A673 (cell line): ENCODE results near the gene PRM3. TPM values are rescaled to one million over a fixed set of nuclear protein-coding genes. Genes with fewer than 3 reads are reported as not detected.

Experiments used
- BruUV-seq: library from RNA; stranded (reverse); fragments of 400-500 nt; replicated peaks from 2 replicates; lab custom pipeline; 2021; lab: Mats Ljungman, UMichigan
- CTCF ChIA-PET: fragments of 300-600 bp; sonication (Branson Sonifier 250); formaldehyde crosslinking; loops from one replicate; lab custom pipeline; 2022; ENCODE audit warnings: antibody characterized with exemption; lab: Charles Lee
- POLR2A ChIA-PET: fragments of 300-600 bp; sonication (Branson Sonifier 250); formaldehyde crosslinking; loops from one replicate; lab custom pipeline; 2022; ENCODE audit warnings: antibody characterized with exemption; ENCODE audit not compliant: low non-redundant PET; lab: Charles Lee
- DNase-seq: peaks from one replicate; pipeline ENCODE4 v3.0.0-alpha.2; 2015; ENCODE audit warnings: low spot score
- H3K27ac ChIP-seq: fragments of 200-600 bp; sonication (generic); 2 replicates; pipeline ENCODE4 v1.5.1; 2016; ENCODE audit warnings: mixed run types, low read depth, mild to moderate bottlenecking, mixed read lengths, antibody characterized with exemption, low read length; ENCODE audit not compliant: poor library complexity, severe bottlenecking
- H3K27me3 ChIP-seq: fragments of 200-600 bp; sonication (generic); replicated peaks from 2 replicates; pipeline ENCODE4 v1.6.1; 2017; ENCODE audit warnings: mixed run types, low read depth, mild to moderate bottlenecking, mixed read lengths, antibody characterized with exemption, low read length; ENCODE audit not compliant: insufficient read depth, poor library complexity
- H3K36me3 ChIP-seq: fragments of 200-600 bp; sonication (generic); 2 replicates; pipeline ENCODE4 v1.6.1; 2016; ENCODE audit warnings: mixed run types, mild to moderate bottlenecking, mixed read lengths, antibody characterized with exemption, low read length; ENCODE audit not compliant: insufficient read depth, poor library complexity, severe bottlenecking
- H3K4me1 ChIP-seq: fragments of 200-600 bp; sonication (generic); 2 replicates; pipeline ENCODE4 v1.6.1; 2017; ENCODE audit warnings: mixed run types, mild to moderate bottlenecking, mixed read lengths, antibody characterized with exemption, low read length; ENCODE audit not compliant: insufficient read depth, poor library complexity, severe bottlenecking
- H3K4me3 ChIP-seq: fragments of 200-600 bp; sonication (generic); 2 replicates; pipeline ENCODE4 v1.5.1; 2016; ENCODE audit warnings: low read depth, mixed run types, mild to moderate bottlenecking, mixed read lengths, low read length; ENCODE audit not compliant: poor library complexity, severe bottlenecking
- H3K9me3 ChIP-seq: fragments of 200-600 bp; sonication (generic); 2 replicates; pipeline ENCODE4 v1.6.1; 2016; ENCODE audit warnings: mixed run types, low read depth, mild to moderate bottlenecking, mixed read lengths, antibody characterized with exemption, low read length; ENCODE audit not compliant: poor library complexity, severe bottlenecking
- CTCF ChIP-seq: fragments of 300-800, 200-600 bp; sonication (generic); conservative IDR thresholded peaks from 2 replicates; pipeline ENCODE4 v1.5.1; 2017; ENCODE audit warnings: low read depth, mild to moderate bottlenecking, antibody characterized with exemption, low read length, moderate library complexity, mixed read lengths
- EZH2 ChIP-seq: fragments of 200-600 bp; sonication (generic); IDR thresholded peaks from 2 replicates; pipeline ENCODE4 v1.6.1; 2017; ENCODE audit warnings: borderline replicate concordance, low read depth, mild to moderate bottlenecking, mixed read lengths, antibody characterized with exemption, low read length; ENCODE audit not compliant: poor library complexity, severe bottlenecking
- intact Hi-C: fragments of 100-400 bp; cut with micrococcal nuclease; formaldehyde crosslinking; loops from one replicate; pipeline ENCODE4 v1.10.0; 2022; ENCODE audit not compliant: unreplicated experiment
- total RNA-seq: library from RNA; stranded (reverse); gene quantifications from 2 replicates; pipeline ENCODE4 v1.2.3, GENCODE V29; 2021

The PRM3 gene
- total RNA-seq, 1 experiment from 2014 or later: not detected

- intact Hi-C loops: loop anchor here (1.0 to 5.0 kb wide), 3 partner anchors 99 to 286 kb away; no protein-coding TSS in a partner anchor
- Histone ChIP-seq H3K4me1 (peaks cover 14% of the 10 kb centered on the region), H3K27ac (peak overlapping the region; percentile 72), H3K9me3 (no peaks in the 10 kb centered on the region), H3K36me3 (no peaks in the 10 kb centered on the region), H3K4me3 (peak overlapping the region; percentile 73), H3K27me3 (peaks cover 16% of the 10 kb centered on the region)
- peak; percentile 87 for DNase-seq
- no peak for TF ChIP-seq EZH2
- TF ChIP-seq CTCF: peak; percentile 80
- BruUV-seq: no TSS peak
- CTCF ChIA-PET: interaction anchor here (0.8 to 3.4 kb wide), 3 partner anchors 100 to 286 kb away, joined by 3 to 14 read pairs (median 3); no protein-coding TSS in a partner anchor
- POLR2A ChIA-PET: no interaction called here
Measured at GRCh38 chr16:11257131-11257938, 16.1 kb downstream of the PRM3 start.

- Histone ChIP-seq H3K9me3 (no peaks in the 10 kb centered on the region), H3K27ac (peak overlapping the region; percentile 72), H3K4me3 (peak overlapping the region; percentile 73), H3K27me3 (peaks cover 16% of the 10 kb centered on the region), H3K4me1 (peaks cover 14% of the 10 kb centered on the region), H3K36me3 (no peaks in the 10 kb centered on the region)
- ChIA-PET POLR2A (interaction anchor here (0.6 kb wide), 2 partner anchors 91 to 161 kb away, joined by 4 read pairs; no protein-coding TSS in a partner anchor), CTCF (interaction anchor here (0.5 to 3.4 kb wide), 10 partner anchors 101 to 617 kb away, joined by 3 to 14 read pairs (median 4); no protein-coding TSS in a partner anchor)
- intact Hi-C loops: loop anchor here (1.0 to 5.0 kb wide), 3 partner anchors 100 to 285 kb away; no protein-coding TSS in a partner anchor
- DNase-seq: peak; percentile 29
- TF ChIP-seq CTCF: no peak
- no peak for TF ChIP-seq EZH2
- no TSS peak for BruUV-seq
Measured at GRCh38 chr16:11256661-11257130, 16.7 kb downstream of the PRM3 start.

- TF ChIP-seq CTCF: peak; percentile 59
- no peak for TF ChIP-seq EZH2
- DNase-seq: peak; percentile 84
- intact Hi-C loops: loop anchor here (5.0 kb wide), 1 partner anchor 154 kb away; no protein-coding TSS in a partner anchor
- POLR2A ChIA-PET: interaction anchor here (0.6 kb wide), 2 partner anchors 91 to 161 kb away, joined by 4 read pairs; no protein-coding TSS in a partner anchor
- H3K27ac ChIP-seq: peak within 1 kb of the TSS; percentile 72
- no peaks in the 10 kb centered on the region for H3K9me3 ChIP-seq
- H3K27me3 ChIP-seq: peaks cover 16% of the 10 kb centered on the region
- H3K36me3 ChIP-seq: no peaks in the 10 kb centered on the region
- CTCF ChIA-PET: interaction anchor here (0.5 to 3.4 kb wide), 14 partner anchors 8 to 618 kb away, joined by 3 to 14 read pairs (median 4); partner anchors contain the start of gene DEXI
- H3K4me3 ChIP-seq: peak within 1 kb of the TSS; percentile 73
- H3K4me1 ChIP-seq: peaks cover 14% of the 10 kb centered on the region
- BruUV-seq: no TSS peak
Measured at GRCh38 chr16:11255737-11256660, 17.4 kb downstream of the PRM3 start, which contains the start of gene SOCS1. TSS of gene SOCS1 (minus strand) at chr16:11256204. CDS start at chr16:11255478, 726 bp downstream.
